Midbrain (tissue), 1 donor: ENCODE results near the gene TRIM65.

Experiments used
- DNase-seq: peaks from one replicate; lab custom pipeline; 2025; lab: John Stamatoyannopoulos, UW

TRIM65 gene

DNA sequence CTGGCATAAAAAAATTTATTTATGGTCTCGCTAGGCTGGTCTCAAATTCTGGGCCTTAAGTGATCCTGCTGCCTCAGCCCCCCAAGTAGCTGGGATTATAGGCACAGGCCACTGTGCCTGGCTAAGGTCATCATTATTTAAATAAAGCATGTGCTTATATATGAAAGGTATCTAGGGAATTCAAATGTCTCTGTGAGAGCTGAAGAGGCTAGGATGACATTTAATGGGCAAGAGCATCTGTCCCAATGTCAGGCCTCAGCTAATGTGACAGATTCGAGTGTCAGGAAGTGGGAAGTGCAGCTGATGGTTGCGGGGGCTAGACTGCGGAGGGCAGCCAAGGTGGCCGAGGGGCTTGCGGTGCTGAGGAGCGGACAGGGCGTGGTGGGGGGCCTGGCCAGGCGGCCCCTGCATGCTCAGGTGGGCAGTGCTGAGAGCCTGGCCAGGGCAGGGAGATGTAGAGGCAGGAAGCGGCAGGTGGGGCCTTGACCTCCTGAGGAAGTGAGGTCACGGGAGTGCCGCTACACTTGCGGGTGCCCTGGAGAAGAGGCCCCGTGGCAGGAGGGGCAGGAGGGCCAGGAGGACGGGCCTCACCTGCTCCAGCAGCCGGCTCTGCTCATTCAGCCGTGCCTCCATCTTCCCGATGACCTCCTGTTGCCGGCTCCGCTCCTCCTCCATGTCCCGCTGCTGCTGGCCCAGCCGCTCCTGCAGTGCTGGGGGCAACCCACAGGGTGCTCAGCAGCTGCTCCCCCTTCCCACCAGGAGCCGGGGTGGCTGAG, 20.6 kb upstream of the TRIM65 start:
- DNase-seq: no peak

DNA sequence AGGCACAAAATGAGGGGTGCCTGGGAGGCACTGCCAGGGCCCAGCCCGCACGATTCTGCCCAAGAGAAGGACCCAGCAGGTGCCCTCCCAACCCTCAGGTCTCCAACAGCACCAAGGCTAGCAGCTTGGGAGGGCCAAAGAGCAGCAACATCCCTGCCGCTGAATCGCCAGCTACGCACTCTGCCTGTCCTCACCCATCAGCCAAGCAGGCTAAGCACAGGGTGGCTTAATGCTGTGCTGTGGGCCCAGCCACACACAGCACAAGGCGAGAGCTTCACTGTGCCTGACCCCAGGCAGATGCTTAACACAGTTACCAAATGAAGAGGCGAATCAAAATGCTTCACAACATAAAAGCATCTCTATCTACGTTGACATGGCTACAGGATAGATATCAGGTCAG, 18.5 kb upstream of the TRIM65 start:
- DNase-seq: no peak

DNA sequence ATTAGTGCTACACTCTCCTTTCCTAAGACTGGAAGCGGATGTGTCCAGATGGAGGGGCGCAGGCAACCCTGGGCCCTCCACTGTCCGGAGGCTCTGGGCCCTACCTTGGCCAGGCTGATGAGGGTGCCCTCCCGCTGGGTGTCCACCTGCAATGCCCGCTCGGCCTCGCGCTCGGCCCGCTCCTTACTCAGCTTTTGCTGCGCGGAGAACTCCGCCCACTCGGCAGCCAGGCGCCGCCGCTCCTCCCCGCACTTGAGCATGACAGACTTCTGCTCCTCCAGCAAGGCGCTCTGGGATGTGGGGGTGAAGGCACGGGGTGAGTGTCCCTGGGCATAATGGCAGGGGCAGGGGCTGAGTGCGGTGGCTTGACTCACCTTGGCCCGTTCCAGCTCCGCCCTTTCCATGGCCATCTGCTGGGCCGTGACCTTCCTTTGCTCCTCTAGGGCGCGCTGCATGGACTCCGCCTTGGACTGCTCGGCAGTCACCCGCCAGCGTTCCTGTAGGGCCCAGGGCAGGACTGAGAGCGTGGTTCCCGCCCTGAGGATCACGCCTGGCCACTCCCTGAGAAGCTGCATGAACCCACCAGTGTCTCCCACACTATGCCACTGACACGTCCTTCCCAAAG, 18.0 kb upstream of the TRIM65 start:
- no peak for DNase-seq

DNA sequence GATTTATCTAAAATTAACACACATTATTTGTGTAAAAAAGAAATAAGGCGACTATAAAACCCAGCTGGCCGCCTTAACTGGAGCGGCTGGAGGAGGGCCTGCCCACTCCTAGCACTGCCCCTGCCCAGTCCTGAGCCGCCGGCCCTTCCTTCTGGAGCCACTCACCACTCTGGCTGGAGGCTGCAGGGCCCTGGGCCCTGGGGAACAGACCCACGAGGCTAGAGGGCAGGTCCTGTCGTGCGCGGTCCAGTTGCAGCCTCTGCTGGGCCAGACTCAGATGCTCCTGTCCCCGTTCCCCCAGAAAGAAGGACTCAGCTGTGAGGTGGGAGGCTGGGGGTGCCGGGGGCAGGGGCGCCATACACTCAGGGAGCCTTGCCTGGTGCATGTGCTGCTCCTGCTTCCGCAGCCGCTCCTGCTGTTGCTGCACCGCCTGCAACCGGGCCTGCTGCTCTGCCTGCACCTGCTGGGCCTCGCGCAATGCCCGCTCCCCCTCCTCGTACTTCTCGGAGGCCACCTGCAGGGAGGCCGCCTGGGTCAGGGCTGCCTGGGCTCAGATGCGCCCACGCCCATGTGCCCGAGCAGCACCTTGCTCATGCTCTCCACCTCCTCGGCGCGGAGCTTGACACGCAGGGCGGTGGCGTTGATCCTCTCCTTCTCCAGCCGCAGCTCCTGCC, 16.9 kb upstream of the TRIM65 start:
- DNase-seq: no peak

DNA sequence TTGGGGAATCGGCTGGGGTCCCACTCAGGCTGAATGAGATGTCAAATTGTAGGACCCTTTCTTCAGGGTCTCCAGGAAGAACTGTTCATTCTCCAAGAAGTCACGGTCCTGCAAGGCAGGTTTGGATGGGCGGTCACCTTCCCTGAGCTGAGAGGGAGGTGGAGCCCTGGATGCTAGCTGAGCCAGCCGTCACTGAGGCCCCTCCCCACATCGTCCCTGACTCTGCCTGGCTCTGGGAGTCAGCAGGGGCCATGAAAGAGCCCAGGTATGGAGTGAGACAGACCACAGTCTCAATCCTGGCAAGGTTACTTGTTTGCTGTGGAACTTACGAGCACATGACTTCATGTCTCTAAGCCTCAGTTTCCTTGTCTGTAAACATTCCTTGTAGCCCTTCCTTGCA, 13.9 kb upstream of the TRIM65 start:
- no peak for DNase-seq

DNA sequence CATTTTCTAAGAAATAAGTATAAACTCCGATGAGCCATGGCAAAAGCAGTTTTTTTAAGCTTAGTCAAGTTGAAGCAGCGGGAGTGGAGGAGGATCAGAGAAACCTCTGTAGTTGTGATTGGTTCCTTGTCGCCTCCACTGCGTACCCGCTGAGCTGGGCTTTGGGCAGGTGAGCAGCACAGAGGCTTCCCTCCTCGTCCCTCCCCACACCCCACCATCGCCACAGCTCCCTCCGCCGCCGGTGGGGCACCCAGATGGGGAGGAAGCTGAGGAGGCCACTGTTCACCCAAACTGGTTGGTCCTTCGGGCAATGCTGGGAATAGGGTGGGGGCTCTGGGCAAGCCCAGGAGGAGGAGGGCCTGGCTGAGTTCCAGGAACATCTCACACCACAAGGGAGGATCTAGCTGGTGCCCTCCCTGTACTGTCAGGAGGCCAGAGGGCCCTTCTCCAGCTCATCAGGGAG, 13.1 kb upstream of the TRIM65 start:
- DNase-seq: no peak

DNA sequence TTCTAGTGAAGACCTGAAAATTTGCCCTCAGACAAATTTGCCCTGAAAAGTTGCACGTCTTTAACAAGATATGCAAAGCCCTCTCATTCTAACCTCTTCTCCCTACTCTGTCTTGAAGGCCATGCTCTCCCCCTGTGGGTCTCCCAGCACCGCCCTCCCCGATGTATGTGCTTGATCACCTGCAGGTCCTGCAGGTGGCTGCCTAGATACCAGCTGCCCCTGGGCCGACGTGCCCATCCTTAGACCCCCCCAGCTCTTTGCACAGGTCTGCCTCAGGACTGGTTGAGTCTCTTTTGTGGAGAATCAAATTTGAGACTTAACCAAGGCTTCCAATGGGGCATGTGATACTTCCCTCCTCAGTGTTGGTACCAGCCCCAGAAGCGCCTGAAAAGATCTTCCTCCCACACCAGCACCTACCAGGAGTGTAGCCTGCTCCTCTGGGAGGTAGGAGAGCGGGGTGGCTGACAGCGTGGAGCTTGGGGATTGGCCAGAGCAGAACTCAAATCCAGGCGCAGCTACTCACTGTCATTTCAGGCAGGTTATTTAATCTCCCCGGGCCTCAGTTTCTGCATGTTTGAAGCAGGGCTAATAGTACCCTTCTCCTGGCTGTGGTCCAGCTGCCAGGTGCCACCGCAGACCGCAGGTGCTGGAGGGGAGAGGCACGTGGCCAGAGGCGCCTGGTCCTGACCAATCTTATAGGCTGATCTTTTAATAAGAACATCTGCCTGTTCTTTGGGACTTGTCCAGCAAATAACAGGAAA, 12.5 kb upstream of the TRIM65 start:
- no peak for DNase-seq

DNA sequence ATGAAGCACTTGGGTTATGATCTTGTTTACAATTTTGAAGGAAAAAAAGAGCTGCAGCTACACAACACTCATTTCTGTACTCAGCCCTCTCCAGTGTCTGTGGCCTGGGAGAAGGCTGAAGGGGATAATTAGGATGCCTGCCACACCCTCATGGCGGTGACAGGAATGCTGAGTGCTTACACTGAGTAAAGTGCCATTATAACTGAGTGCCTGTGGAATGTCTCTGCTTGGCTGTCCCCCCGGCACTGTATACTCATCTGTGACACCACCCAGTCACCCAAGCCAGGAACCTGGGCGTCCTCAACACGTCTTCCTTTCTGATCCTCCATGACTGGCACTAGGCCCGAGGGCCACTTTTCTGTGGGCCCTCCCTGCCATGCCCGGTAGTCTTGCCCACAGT, 11.4 kb upstream of the TRIM65 start:
- DNase-seq: no peak

DNA sequence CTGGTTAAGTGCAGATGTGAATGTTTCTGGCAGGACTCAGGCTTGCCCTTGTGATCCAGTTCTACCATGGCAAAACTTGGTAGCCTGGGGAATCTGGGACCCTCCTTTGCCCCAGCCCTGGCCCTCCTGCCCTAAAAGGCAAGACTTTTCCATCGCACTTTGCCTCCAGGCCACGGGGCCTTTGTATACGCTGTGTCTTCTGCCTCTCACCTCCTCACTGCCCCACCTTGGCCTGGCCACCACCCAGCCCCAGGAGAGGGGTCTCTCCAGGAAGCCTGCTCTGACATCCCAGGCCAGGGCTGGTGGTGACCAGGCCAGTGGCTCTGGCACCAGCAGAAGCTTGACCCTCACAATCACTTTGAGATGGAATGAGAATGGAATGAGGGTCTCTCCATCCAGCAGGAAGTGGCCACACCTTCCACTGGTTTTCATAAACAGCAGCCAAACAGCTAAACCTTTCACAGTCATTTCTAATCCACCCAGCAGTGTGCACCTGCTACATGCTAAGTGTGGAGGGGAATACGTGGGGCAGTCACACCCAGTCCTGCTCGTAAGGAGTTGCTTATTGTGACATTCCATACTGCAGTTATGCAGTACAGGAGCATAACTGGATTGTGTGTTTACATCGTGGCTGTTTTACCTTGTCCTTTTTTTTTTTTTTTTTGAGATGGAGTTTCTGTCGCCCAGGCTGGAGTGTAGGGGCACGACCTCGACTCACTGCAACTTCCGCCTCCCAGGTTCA, 9.6 kb upstream of the TRIM65 start:
- no peak for DNase-seq

DNA sequence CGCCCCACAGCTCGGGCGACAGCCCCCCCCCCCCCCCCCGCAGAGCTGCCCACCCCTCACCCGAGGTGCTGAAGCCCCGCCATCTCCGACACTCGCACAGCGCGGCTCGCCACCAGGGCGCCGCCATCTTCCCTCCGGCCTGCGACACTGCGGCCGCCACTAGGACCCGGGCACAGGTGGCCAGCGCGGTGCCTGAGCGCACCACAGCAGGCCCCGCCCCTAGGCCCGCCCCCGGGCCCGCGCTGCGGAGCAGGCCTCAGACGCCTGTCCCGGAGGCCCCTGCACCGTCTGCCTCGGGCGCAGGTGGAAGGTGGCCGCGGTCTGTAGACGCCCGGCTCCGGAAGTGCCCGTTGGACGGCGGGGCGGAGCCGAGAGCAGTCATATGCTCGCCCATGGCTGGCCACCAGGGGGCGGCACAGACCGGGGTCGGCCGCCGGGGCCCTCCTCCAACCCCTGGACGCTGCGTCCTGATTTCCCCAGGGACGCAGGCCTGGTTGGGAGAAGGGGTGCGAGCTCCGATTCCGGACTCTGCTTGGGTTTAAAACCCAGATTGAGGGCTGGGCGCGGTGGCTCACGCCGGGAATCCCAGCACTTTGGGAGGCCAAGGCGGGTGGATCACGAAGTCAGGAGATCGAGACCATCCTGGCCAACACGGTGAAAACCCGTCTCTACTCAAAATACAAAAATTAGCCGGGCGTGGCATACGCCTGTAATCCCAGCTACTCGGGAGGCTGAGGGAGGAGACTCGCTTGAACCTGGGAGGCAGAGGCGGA, 8.2 kb upstream of the TRIM65 start, which contains the start of gene MRPL38:
Gene MRPL38, minus strand, starts transcription at position 136 of the 773 bp plus-strand sequence. Its CDS starts 9 bp downstream, at position 127.
- peak; percentile 88 for DNase-seq

DNA sequence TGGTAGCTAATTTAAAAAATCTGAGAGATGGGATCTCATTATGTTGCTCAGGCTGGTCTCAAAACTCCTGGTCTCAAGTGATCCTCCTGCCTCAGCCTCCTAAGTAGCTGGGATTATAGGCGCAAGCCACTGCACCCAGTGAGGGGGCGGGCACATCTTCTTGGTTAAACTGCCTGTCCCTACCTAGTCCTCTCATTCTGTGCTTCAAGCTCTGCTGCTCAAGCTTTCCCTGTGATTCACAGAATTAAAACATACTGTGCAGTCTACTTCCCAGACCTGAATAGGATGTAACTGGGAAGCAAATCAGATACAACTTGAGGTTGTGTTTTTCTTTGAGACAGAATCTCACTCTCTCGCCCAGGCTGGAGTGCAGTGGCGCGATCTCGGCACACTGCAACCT, 5.7 kb upstream of the TRIM65 start:
- no peak for DNase-seq

DNA sequence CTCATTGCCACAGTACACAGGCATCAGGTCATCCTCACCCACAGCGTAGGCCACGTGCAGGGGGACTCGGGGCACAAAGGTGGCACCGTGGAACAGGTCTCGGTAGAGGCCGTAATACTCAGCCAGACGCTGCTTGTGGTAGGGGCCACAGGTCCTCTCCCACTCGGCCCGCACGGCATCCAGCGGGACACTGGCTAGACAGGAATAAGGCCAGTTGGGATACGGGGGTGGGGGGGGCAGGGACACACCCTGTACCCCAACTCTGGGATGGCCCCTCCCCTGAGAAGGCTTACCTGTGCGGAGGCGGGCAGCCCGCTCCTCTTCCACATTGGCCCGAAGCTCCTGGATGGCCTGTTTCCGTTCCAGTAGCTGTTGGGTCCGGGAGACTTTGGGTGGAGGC, 5.0 kb upstream of the TRIM65 start:
- no peak for DNase-seq

DNA sequence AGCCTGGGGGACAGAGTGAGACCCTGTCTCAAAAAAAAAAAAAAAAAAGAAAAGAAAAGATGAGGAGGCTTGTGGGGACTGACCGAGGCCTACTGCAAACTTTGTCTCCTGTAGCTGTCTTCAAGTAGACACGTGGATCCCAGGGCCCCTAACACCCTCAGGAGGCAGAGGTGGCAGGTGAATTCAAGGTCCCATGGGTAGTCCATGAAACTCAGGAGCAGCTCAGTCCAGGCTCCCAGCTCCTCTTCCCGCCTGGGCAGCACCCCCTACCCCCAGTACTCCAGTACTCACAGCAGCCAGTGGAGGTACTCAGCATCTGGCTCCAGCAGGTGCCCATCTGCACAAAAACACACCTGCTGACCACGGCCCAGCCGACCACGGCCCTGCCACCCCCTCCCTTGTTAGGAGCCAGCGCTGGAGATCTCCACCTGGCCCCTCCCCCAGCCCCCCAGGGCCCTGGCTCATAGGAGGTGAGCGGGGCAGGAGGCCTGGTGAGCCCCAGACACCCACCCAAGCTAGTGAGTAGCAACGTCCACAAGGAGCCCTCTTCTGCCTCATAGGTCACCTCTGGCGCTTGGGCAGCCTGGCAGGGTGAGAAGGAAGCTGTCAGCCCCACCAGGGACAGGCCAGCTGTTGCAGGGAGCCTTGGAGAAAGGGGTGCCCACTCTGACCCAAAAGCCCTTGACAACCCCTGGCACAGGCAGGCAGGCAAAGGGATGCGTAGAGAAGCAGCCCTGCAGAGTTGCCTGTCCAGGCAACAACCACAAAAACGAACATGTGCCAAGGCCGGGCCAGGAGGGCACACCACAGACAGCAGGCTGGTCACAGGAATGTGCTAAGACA, 4.2 kb upstream of the TRIM65 start:
- DNase-seq: no peak

DNA sequence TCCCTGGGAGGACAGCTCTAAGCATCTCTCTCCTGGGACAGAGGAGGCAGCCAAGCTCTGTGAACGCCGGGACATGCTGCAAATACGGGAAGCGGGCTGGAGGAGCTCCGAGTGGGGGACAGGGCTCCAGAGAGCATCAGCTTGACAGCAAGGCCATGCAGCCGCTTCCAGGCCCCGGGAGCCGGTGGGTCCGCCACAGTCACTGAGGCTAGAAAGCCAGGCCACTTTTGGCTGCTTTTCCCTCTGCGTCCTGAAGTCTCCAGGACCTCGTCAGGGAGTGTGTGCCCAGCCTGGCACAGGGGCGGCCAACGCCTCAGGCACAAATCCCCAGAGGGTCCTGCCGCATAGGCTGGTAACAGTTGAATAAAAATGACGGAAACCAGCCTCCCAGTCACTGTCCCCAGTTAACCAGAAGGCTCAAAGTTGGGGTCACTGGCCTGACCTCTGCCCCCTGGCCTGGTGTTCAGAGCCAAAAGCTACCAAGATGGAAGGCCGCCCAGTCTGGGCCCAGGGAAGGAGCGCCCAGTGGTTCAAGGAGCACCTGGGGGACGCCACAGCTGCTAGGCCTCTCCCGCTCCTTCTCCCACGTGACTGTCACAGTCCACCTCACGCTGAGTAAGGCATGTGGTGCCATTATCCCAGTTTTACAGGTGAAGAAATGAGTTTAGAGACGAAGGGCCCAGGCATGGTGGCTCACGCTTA, 3.2 kb upstream of the TRIM65 start:
- DNase-seq: no peak

DNA sequence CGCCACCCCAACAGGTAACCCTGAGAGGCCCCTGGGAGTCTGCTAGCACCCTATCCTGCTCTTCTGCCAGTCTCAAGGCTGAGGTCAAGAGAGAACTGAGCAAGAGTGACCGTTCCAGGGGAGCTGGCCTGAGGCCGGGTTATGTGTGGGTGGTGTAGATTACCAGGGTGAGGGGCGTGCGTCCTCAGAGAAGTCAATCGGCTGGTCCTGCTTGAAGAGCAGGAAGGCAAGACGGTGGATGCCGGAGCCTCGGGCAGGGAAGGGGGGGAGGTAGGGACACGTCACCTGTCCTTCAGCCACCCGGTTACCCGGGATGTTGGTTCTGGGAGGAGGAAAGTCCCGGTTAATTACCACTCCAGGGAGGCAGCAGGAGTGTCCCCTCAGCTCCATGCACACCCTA, 2.6 kb upstream of the TRIM65 start:
- no peak for DNase-seq

DNA sequence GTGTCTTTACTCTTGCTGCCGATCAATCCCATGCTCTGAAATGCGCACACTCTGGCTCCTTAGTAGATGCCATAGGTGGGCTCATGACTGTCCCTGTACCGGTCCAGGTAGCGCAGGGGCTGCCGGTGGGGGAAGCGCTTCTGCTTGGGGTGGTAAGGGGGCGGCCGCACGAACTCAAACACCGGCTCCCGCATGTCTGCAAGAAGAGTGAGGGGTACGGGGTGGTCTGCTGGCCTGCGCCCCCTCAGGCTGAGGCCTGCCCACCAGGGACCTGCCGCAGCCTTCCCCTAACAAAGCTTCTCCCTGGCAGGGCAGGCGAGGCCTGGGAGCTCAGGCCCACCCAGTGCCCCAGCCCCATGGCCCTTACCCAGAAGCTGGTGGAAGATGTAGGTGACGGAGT, 2.0 kb upstream of the TRIM65 start:
- no peak for DNase-seq

DNA sequence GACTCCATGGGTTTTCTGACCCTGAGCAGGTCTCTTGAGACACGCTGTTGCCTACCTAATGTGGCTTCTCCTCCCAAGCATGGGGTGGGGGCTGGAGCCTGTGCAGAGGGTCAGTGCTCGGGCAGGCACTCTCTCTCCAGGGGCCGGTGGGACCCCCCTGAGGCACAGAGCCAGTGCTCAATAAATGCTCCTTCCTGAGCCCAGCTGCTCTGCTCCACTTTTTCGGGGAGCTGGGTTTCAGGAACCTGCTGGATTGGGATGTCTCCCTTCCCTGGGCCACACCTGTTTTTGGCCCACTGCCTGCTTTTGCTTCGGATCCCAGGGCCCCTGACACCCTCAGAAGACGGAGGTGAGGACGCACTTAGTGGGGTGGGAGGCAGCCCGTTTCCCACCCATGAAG, 1.3 kb upstream of the TRIM65 start:
- no peak for DNase-seq

DNA sequence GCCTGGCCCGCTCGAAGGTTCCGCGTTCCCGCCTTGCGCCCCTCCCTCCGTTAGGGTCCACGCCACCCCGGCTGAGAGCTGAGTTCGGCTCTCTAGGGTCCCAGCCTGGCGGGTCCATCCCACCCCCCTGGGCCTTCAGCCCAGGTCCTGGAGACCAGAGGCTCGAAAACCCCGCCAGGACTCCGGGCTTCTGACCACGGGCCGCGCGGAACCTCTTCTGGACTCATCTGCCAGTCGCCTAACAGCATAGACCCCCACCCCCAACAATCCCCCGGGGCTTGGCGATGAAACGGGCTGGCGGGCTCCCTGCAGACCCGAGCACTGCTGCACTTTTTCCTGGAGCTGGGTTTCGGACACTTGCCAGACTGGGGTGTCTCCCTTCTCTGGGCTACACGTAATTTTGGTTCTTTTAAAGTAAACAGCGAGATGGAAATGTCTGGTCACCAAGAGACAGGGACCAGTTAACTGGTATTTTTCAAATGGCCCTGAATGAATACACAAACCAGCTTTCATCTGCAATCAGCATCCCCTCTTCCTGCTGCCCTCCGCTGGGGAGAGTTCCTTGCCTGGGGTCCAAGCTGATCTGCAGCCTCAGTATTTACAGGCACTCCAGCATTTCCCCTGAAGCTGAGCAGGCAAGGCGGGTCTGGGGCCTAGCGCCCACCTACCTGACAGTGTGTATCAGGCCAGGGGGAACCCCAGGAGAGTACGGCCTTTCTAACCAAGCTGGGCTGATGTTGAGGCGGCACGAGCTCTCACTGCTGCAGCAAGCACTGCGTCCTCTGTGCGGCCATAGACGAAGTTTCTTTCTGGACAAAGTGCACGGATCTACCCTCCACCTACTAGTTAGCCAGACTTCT, 639 bp upstream of the TRIM65 start:
- DNase-seq: no peak
